NK-92 treated with Interleukin-12 subunit alpha and Interleukin-12 subunit beta, amount 100 ng/mL, for 24 hours (cell line): ENCODE data around the gene NBPF1.
"Not testable (repeated sequence)": the region's sequence is repeated elsewhere in the genome, so short reads cannot be mapped to it uniquely, and the experiment has no call there.

Source experiments
- DNase-seq: peaks from one replicate; lab custom pipeline; 2025; lab: John Stamatoyannopoulos, UW

NBPF1 gene

GRCh38 chr1:16545682-16546095 lies 67.7 kb downstream of the NBPF1 start:
- not testable (repeated sequence) for DNase-seq

- DNase-seq, result not testable (repeated sequence)
Measured at GRCh38 chr1:16540421-16540893, 72.9 kb downstream of the NBPF1 start.

- DNase-seq, result not testable (repeated sequence)
Measured at GRCh38 chr1:16537528-16537927, 75.8 kb downstream of the NBPF1 start.

- not testable (repeated sequence) for DNase-seq
Measured at GRCh38 chr1:16536796-16537195, 76.6 kb downstream of the NBPF1 start.

GRCh38 chr1:16535898-16536297 lies 77.5 kb downstream of the NBPF1 start:
- not testable (repeated sequence) for DNase-seq

- not testable (repeated sequence) for DNase-seq
Measured at GRCh38 chr1:16535487-16535886, 77.9 kb downstream of the NBPF1 start.

- DNase-seq, result not testable (repeated sequence)
Measured at GRCh38 chr1:16534829-16535456, 78.4 kb downstream of the NBPF1 start.

- not testable (repeated sequence) for DNase-seq
Measured at GRCh38 chr1:16534239-16534828, 79.0 kb downstream of the NBPF1 start.

GRCh38 chr1:16532235-16532991 lies 81.0 kb downstream of the NBPF1 start:
- DNase-seq, result not testable (repeated sequence)

- DNase-seq, result not testable (repeated sequence)
Measured at GRCh38 chr1:16528338-16528737, 85.0 kb downstream of the NBPF1 start.

GRCh38 chr1:16525769-16526168 lies 87.6 kb downstream of the NBPF1 start:
- DNase-seq, result not testable (repeated sequence)

- DNase-seq, result not testable (repeated sequence)
Measured at GRCh38 chr1:16521679-16522078, 91.7 kb downstream of the NBPF1 start.

GRCh38 chr1:16521288-16521583 lies 92.1 kb downstream of the NBPF1 start:
- DNase-seq, result no peak

GRCh38 chr1:16520435-16521287 lies 92.7 kb downstream of the NBPF1 start:
- not testable (repeated sequence) for DNase-seq

- not testable (repeated sequence) for DNase-seq
Measured at GRCh38 chr1:16519255-16519951, 94.0 kb downstream of the NBPF1 start.

- not testable (repeated sequence) for DNase-seq
Measured at GRCh38 chr1:16518913-16519254, 94.5 kb downstream of the NBPF1 start.

GRCh38 chr1:16516694-16517410 lies 96.5 kb downstream of the NBPF1 start:
- not testable (repeated sequence) for DNase-seq

GRCh38 chr1:16514107-16515055 lies 99.0 kb downstream of the NBPF1 start, which contains the start of gene RNU1-1:
TSS of gene RNU1-1 (minus strand) at chr1:16514285.
- DNase-seq, result peak; percentile 63

GRCh38 chr1:16513412-16514106 lies 99.8 kb downstream of the NBPF1 start:
- peak; percentile 34 for DNase-seq
